ENCODE results near the gene RBM41. TPM values are rescaled to one million over a fixed set of nuclear protein-coding genes. Genes with fewer than 3 reads are reported as not detected.

The RBM41 gene
- total RNA-seq, 5 donors from 2014 or later (not counting 1 experiment from before 2014, with no cell fraction given), result 13.4 to 26.2 (median 18.9) TPM

Other genes starting within 250 kb of the RBM41 start
- gene RIPPLY1, start 215.5 kb downstream of the RBM41 start, total RNA-seq, result not detected
- under 1 TPM in 2 of 5 donors, not detected in 3; 0.07 to 0.13 TPM for gene CLDN2, start 198.4 kb downstream of the RBM41 start, total RNA-seq
- gene MORC4, start 118.6 kb downstream of the RBM41 start, total RNA-seq, result 10 to 100 TPM in 3 of 5 donors, 1 to 10 TPM in 2; 8.8 to 12.1 (median 10.2) TPM
- gene NUP62CL, start 87.6 kb upstream of the RBM41 start, total RNA-seq, result 1 to 10 TPM in 4 of 5 donors, under 1 TPM in 1; 0.26 to 4.0 (median 3.7) TPM
- gene DNAAF6, start 87.8 kb upstream of the RBM41 start, total RNA-seq, result not detected

All from T-cell (primary cell).